Subcutaneous adipose tissue (tissue), 4 donors: ENCODE results near the gene SDCCAG8. TPM values are rescaled to one million over a fixed set of nuclear protein-coding genes. Genes with fewer than 3 reads are reported as not detected.

Experiments
- total RNA-seq, 4 donors: library from RNA; depleted of rRNA; stranded (reverse); fragments of >200 nt; gene quantifications; one replicate each; pipeline ENCODE4 v1.1.0, GENCODE V29; 2016
- TF ChIP-seq, protein P1 (sequence below): fragments of 450-650 bp; IDR thresholded peaks from one replicate; pipeline ENCODE4 v1.5.1; 2016; ENCODE audit warnings: low read depth, mild to moderate bottlenecking, control low read depth, antibody characterized with exemption, moderate library complexity

SDCCAG8 gene
- total RNA-seq, 4 donors from 2014 or later: 44.6 to 74.5 (median 51.9) TPM

DNA sequence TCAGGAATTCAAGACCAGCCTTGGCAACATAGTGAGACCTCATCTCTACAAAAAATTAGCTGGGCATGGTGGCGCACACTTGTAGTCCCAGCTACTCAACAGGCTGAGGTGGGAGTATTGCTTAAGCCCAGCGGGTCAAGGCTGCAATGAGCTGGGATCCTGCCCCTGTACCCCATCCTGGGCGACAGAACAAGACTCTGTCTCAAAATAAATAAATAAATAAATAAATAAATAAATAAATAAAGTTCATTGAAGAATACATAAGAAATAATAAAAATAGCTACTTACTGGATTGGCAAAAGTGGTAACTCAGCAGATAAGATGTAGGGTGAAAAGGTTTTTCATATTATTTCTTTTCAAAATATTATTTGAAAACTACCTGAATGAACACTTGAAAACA is 6.6 kb upstream of the SDCCAG8 start:
- TF ChIP-seq, protein P1, sequence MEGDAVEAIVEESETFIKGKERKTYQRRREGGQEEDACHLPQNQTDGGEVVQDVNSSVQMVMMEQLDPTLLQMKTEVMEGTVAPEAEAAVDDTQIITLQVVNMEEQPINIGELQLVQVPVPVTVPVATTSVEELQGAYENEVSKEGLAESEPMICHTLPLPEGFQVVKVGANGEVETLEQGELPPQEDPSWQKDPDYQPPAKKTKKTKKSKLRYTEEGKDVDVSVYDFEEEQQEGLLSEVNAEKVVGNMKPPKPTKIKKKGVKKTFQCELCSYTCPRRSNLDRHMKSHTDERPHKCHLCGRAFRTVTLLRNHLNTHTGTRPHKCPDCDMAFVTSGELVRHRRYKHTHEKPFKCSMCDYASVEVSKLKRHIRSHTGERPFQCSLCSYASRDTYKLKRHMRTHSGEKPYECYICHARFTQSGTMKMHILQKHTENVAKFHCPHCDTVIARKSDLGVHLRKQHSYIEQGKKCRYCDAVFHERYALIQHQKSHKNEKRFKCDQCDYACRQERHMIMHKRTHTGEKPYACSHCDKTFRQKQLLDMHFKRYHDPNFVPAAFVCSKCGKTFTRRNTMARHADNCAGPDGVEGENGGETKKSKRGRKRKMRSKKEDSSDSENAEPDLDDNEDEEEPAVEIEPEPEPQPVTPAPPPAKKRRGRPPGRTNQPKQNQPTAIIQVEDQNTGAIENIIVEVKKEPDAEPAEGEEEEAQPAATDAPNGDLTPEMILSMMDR: no peak

DNA sequence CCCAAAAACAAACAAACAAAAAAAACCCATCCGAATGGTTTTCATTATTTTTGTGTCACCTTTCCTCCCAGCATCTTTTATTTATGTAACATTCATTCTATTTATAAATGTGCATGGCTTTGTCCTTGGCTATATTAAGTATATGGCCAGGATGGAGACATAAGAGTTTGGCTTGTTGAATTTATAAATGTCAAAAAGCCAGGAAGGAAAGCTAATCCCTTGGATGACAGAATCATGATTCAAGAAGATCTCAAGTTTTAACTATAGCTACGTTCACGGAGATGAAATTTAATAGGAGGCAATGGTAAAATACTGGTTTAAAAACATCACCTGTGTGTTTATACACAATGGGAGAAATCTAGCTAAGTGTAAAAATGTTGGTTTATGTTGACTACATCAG is 5.7 kb upstream of the SDCCAG8 start:
- TF ChIP-seq, protein P1: no peak

DNA sequence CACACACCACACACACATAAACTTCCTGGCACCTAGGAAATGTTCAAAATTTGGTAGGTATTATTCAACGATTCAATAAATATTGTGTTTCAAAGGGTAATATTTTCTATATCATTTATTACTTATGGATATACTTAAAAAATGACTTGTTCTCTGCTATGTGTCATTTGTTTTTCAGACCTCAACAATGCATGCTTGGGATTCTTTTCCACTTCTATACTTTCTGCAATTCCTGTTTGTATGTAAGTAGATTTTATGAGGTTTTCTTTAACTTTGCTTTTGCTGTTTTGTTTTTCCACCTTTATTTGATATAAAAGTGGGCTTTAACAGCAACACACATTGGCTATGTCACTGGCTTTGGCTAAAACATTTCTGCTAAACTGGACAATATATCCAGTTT is 4.3 kb upstream of the SDCCAG8 start:
- TF ChIP-seq, protein P1: no peak

DNA sequence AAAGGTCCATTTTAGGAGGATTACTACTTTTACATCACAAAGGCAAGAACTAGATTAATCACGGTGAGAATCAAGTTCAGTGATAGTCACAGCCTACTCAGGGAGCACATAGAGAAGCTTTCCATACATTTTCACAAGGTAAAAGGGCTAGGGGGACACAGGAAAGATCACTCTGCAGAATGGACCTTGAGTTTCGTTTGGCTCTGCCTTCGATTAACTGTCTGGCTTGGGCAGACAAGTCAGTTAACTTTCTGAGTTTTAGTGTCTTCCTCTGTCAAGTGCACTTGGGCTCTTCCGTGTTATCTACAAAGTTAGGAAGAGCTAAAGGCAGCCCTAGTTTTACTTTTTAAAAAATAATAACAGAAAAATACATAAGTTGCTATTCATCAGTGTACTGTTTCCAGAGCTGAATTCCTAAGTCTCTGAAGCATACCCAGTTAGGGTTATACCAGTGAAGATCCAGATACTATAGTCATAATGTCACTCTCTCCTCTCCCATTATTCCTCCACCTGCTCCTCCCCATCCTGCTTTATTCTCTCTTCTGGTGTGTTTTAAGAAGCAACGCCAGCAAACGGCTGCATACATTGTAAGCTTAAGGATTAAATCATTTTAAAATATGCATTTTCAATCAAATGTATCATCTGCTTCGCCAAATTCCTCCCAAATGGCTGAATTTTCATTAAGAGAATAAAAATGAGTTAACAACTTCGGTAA is 2.5 kb upstream of the SDCCAG8 start:
- TF ChIP-seq, protein P1: no peak

DNA sequence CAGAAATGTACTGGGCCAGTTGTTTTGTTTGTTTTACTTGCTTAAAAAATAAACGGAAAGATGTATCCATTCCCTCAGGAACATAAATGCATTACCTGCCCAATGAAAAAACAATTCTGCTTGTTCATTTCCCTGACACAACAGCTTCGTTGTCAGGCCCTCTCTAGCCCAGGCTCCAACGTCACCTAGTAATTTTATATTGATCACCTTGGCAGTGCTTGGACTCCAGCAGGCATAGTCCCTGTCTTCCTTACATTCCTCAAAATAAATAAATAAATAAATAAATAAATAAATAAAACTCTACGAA is 2.0 kb upstream of the SDCCAG8 start:
- TF ChIP-seq, protein P1: no peak

DNA sequence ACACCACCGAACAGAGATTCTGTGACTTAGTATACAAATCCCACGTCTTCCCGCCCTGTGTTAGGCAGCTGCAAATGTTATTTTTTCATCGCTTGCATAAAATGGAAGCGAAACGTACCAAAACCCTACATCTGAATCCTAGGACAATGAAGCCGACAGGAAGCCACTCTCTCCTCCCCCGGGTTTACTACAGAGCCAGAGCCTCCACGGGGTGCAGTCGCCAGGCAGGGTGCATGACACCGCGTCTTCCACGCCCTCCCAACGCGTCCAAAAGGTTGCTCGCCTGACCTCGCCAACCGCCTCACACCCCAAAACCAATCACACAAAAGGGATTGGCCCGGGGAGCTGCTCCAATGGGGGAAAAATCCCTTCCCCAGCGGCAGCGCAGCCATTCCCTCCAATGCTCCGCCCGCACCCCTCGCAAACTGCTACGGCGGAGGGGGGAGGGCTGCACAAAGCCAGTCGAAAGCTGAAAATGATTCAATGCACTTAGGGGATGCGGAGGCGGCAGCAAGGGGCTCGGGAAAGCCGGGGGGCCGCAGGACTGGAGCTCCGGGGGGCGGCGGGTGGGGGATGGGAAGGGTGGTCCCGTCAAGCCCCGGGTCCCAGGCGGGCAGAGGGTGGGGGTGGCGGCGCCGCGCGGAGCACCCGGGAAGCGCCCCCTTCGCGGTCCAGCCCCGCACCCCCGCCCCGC is 1.5 kb upstream of the SDCCAG8 start:
- TF ChIP-seq, protein P1: no peak

DNA sequence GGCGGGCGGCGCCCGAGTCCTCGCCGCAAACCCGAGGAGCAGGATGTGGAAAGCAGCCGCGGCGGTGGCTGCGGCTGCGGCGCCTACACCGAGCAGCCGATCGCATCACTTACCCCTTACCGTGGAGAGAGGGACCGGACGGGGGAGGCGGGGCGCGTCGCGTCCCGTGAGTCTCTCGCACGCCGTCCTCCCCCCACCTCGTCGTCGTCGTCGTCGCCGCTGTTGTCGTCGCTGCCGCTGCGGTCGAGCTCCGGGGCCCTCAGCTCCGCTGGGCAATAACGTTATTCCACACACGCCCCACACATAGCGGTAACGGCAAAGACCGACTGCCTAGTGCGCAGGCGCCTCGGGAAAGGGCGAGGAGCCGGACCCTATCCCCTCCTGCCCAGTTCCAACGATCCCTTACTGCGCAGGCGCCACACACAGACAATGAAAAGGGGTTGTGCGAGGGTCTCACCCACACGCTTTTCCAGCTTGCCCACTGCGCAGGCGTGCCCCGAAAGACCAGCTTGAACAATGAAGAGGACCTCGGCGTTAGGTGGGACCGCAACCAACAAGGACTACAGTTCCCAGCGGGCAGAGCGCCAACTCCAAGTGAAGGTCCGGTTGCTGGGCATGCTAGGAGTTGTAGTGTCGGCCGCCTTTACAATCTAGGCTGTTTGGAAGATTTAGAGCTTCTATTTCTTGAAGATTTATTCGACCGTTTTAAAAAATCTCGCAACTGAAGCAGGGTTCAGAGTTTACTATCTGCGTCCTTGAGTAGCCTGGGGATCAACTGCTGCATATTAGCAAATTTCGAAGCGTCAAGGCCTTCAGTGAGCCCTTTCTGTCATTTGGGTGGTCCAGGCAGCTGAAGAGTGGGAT is 682 bp upstream of the SDCCAG8 start, which contains the start of gene CEP170:
CEP170 (minus strand) TSS at position 355 of the 864 bp plus-strand sequence. CDS start 30,001 bp downstream, outside the sequence.
- TF ChIP-seq, protein P1: no peak
